Lower leg skin (tissue), 4 donors: ENCODE measurements around the gene IQCH. TPM values are rescaled to one million over a fixed set of nuclear protein-coding genes. Genes with fewer than 3 reads are reported as not detected.

Source experiments
- DNase-seq, 2 donors: peaks; one replicate each; pipeline ENCODE4 v3.0.0-alpha.2; 2019; ENCODE audit warnings: low spot score in 2 of 2
- H3K4me3 ChIP-seq: fragments of 200-600 bp; sonication (generic); 2 replicates; pipeline ENCODE4 v1.5.1; 2017; ENCODE audit warnings: mild to moderate bottlenecking, low read depth; ENCODE audit not compliant: poor library complexity, severe bottlenecking
- CTCF ChIP-seq, 3 donors: fragments of 450-650 bp; IDR thresholded peaks; one replicate each; pipeline ENCODE4 v1.5.1; 2016; ENCODE audit warnings: antibody characterized with exemption in 3 of 3, mild to moderate bottlenecking in 3 of 3, moderate library complexity in 2 of 3
- POLR2A ChIP-seq, 2 donors: fragments of 450-650 bp; IDR thresholded peaks; one replicate each; pipeline ENCODE4 v1.6.1; 2016 to 2017; ENCODE audit warnings: antibody characterized with exemption in 2 of 2, mild to moderate bottlenecking in 1 of 2, moderate library complexity in 1 of 2
- WGBS, 2 donors: methylation state at CpG; one replicate each; pipeline ENCODE4 v1.1.5; 2018; 5-methylcytosine and 5-hydroxymethylcytosine counted together
- intact Hi-C: fragments of 100-400 bp; cut with DNase I; formaldehyde crosslinking; loops from one replicate; pipeline ENCODE4 v1.15.0; 2023; ENCODE audit warnings: low total_unique reads
- total RNA-seq, 4 donors: library from RNA; depleted of rRNA; stranded (reverse); fragments of >200 nt; gene quantifications; one replicate each; pipeline ENCODE4 v1.1.0, GENCODE V29; 2016

The IQCH gene
- total RNA-seq, 4 donors from 2014 or later, result 0.17 to 1.6 (median 0.94) TPM

GRCh38 chr15:67394873-67395639 is 140.5 kb downstream of the IQCH start:
- no peak for TF ChIP-seq POLR2A (IDR thresholded peaks at IDR 0.05)
- no peak for TF ChIP-seq CTCF (IDR thresholded peaks at IDR 0.05)
- WGBS, 2 donors, result 69 to 73% methylated on average over 9 of the region's 9 CpGs
- no peak overlapping the region for H3K4me3 ChIP-seq
- intact Hi-C loops, result no loop called here
- no peak for DNase-seq

GRCh38 chr15:67396114-67396513 is 141.5 kb downstream of the IQCH start:
- no peak for DNase-seq
- intact Hi-C loops, result no loop called here

GRCh38 chr15:67397139-67397538 is 142.6 kb downstream of the IQCH start:
- 86% methylated on average over 1 of the region's 1 CpG for WGBS, 2 donors
- intact Hi-C loops, result no loop called here

More at GRCh38 chr15:67396114-67396513, 141.5 kb downstream of the IQCH start:
- no peak overlapping the region for H3K4me3 ChIP-seq
- TF ChIP-seq POLR2A (IDR thresholded peaks at IDR 0.05) (no peak), CTCF (IDR thresholded peaks at IDR 0.05) (no peak)
- 84 to 85% methylated on average over 5 of the region's 5 CpGs for WGBS, 2 donors

GRCh38 chr15:67399925-67400324 is 145.3 kb downstream of the IQCH start:
- 93 to 95% methylated on average over 4 of the region's 4 CpGs for WGBS, 2 donors
- no peak for TF ChIP-seq POLR2A (IDR thresholded peaks at IDR 0.05)
- no peak for TF ChIP-seq CTCF (IDR thresholded peaks at IDR 0.05)
- intact Hi-C loops, result no loop called here
- H3K4me3 ChIP-seq, result no peak overlapping the region
- no peak for DNase-seq

More at GRCh38 chr15:67397139-67397538, 142.6 kb downstream of the IQCH start:
- DNase-seq, result no peak
- no peak overlapping the region for H3K4me3 ChIP-seq
- TF ChIP-seq CTCF (IDR thresholded peaks at IDR 0.05), result no peak
- no peak for TF ChIP-seq POLR2A (IDR thresholded peaks at IDR 0.05)

GRCh38 chr15:67400890-67401289 is 146.3 kb downstream of the IQCH start:
- H3K4me3 ChIP-seq, result no peak overlapping the region
- 73 to 93% methylated on average over 2 of the region's 2 CpGs for WGBS, 2 donors
- TF ChIP-seq POLR2A (IDR thresholded peaks at IDR 0.05) (no peak), CTCF (IDR thresholded peaks at IDR 0.05) (no peak)
- intact Hi-C loops, result no loop called here
- DNase-seq, result no peak

GRCh38 chr15:67401336-67401735 is 146.8 kb downstream of the IQCH start:
- TF ChIP-seq POLR2A (IDR thresholded peaks at IDR 0.05) (no peak), CTCF (IDR thresholded peaks at IDR 0.05) (no peak)
- H3K4me3 ChIP-seq, result no peak overlapping the region
- intact Hi-C loops, result no loop called here
- no peak for DNase-seq
- WGBS, 2 donors, result 82 to 87% methylated on average over 5 of the region's 5 CpGs
